ENCODE results near the gene SLC6A6. TPM values are rescaled to one million over a fixed set of nuclear protein-coding genes. Genes with fewer than 3 reads are reported as not detected.
A peak's percentile ranks its signal among the peaks of the same experiment; 100 is the strongest.
"Not testable (repeated sequence)": the region's sequence is repeated elsewhere in the genome, so short reads cannot be mapped to it uniquely, and the experiment has no call there.

Gene SLC6A6
- total RNA-seq, 1 donor from 2014 or later: 24.2 TPM

DNA sequence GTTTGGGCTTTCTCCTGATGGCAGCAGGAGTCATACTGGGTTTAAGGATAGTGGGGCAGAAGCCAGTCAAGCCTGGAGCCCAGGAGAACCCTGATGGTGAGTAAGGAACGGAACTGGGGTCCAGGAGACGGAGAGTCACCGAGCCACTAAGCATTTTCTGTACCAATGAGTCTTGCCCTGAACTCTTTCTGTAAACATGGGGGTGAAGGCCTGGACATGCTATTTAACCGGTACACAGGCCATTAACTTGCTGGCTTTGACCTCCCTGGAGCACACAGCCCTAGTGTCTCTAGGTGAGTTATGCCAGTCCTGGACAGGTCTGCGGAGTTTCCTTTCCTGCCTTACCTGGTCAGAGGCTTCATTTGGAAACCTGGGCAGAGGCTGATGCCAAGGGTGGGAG is 3.9 kb downstream of the SLC6A6 start:
- Histone ChIP-seq H3K79me2 (ENCODE audit: insufficient read depth, low read length) (peaks cover 67% of the 10 kb centered on the region), H3K4me1 (ENCODE audit: insufficient read depth, low read length) (peaks cover 36% of the 10 kb centered on the region), H3K4me3 (ENCODE audit: insufficient read depth, low read depth, low read length) (no peak overlapping the region), H3K27ac (ENCODE audit: low read depth, low read length) (no peak overlapping the region), H3K9ac (ENCODE audit: low read length) (no peak overlapping the region), H2AFZ (ENCODE audit: low read depth, low read length) (no peak overlapping the region), H3K27me3 (ENCODE audit: insufficient read depth, low read length) (no peaks in the 10 kb centered on the region), H4K20me1 (ENCODE audit: insufficient read depth, low read length) (peaks cover 49% of the 10 kb centered on the region), H3K4me2 (ENCODE audit: low read length) (no peak overlapping the region), H3K9me3 (ENCODE audit: insufficient read depth, low read depth, low read length) (no peaks in the 10 kb centered on the region), H3K36me3 (ENCODE audit: insufficient read depth, low read length) (peaks cover 2% of the 10 kb centered on the region)
- no peak for DNase-seq (ENCODE audit: low read depth)
- Mint-ChIP-seq H3K27me3 (ENCODE audit: low read depth, unreplicated experiment) (no peaks in the 10 kb centered on the region), H3K4me1 (ENCODE audit: low read depth, unreplicated experiment) (peaks cover 14% of the 10 kb centered on the region), H3K27ac (ENCODE audit: unreplicated experiment) (peak overlapping the region; percentile 77), H3K36me3 (ENCODE audit: low read depth, unreplicated experiment) (no peaks in the 10 kb centered on the region), H3K4me3 (ENCODE audit: unreplicated experiment) (no peak overlapping the region), H3K9me3 (ENCODE audit: unreplicated experiment) (no peaks in the 10 kb centered on the region)
- TF ChIP-seq EZH2 (IDR thresholded peaks at IDR 0.05; ENCODE audit: insufficient read depth, low read length): no peak
- no peak for TF ChIP-seq CTCF (IDR thresholded peaks at IDR 0.05; ENCODE audit: insufficient read depth, low read depth, low read length)
- no peak for FAIRE-seq

GRCh38 chr3:14406766-14407165 is 4.4 kb downstream of the SLC6A6 start:
- no peak for FAIRE-seq
- Mint-ChIP-seq H3K4me1 (ENCODE audit: low read depth, unreplicated experiment) (peaks cover 14% of the 10 kb centered on the region), H3K36me3 (ENCODE audit: low read depth, unreplicated experiment) (no peaks in the 10 kb centered on the region), H3K9me3 (ENCODE audit: unreplicated experiment) (no peaks in the 10 kb centered on the region), H3K27me3 (ENCODE audit: low read depth, unreplicated experiment) (no peaks in the 10 kb centered on the region), H3K27ac (ENCODE audit: unreplicated experiment) (peak overlapping the region; percentile 77), H3K4me3 (ENCODE audit: unreplicated experiment) (no peak overlapping the region)
- Histone ChIP-seq H4K20me1 (ENCODE audit: insufficient read depth, low read length) (peaks cover 52% of the 10 kb centered on the region), H3K79me2 (ENCODE audit: insufficient read depth, low read length) (peaks cover 71% of the 10 kb centered on the region), H3K27me3 (ENCODE audit: insufficient read depth, low read length) (no peaks in the 10 kb centered on the region), H3K4me1 (ENCODE audit: insufficient read depth, low read length) (peaks cover 36% of the 10 kb centered on the region), H3K4me3 (ENCODE audit: insufficient read depth, low read depth, low read length) (no peak overlapping the region), H2AFZ (ENCODE audit: low read depth, low read length) (no peak overlapping the region), H3K36me3 (ENCODE audit: insufficient read depth, low read length) (peaks cover 2% of the 10 kb centered on the region), H3K9me3 (ENCODE audit: insufficient read depth, low read depth, low read length) (no peaks in the 10 kb centered on the region), H3K9ac (ENCODE audit: low read length) (no peak overlapping the region), H3K27ac (ENCODE audit: low read depth, low read length) (no peak overlapping the region), H3K4me2 (ENCODE audit: low read length) (no peak overlapping the region)
- no peak for TF ChIP-seq CTCF (IDR thresholded peaks at IDR 0.05; ENCODE audit: insufficient read depth, low read depth, low read length)
- TF ChIP-seq EZH2 (IDR thresholded peaks at IDR 0.05; ENCODE audit: insufficient read depth, low read length): no peak
- DNase-seq (ENCODE audit: low read depth): no peak

DNA sequence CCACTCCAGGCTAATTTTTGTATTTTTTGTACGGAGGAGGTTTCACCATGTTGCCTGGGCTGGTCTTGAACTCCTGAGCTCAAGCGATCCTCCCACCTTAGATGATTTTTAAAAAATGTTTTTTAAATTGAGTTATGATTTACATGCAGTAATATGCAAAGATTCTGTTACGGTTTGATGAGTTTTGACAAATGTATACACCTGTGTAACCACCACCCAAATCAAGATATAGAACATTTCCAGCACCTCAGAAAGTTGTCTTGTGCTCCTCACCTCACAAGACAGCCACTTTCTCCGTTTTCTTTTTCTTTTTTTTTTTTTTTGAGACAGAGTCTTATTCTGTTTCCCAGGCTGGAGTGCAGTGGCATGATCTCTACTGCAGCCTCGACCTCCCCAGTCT is 4.8 kb downstream of the SLC6A6 start:
- no peaks in the 10 kb centered on the region for H3K36me3 Mint-ChIP-seq (ENCODE audit: low read depth, unreplicated experiment)
- peaks cover 76% of the 10 kb centered on the region for H3K79me2 ChIP-seq (ENCODE audit: insufficient read depth, low read length)
- peaks cover 56% of the 10 kb centered on the region for H4K20me1 ChIP-seq (ENCODE audit: insufficient read depth, low read length)
- TF ChIP-seq EZH2 (IDR thresholded peaks at IDR 0.05; ENCODE audit: insufficient read depth, low read length): no peak
- no peak for TF ChIP-seq CTCF (IDR thresholded peaks at IDR 0.05; ENCODE audit: insufficient read depth, low read depth, low read length)
- no peaks in the 10 kb centered on the region for H3K27me3 ChIP-seq (ENCODE audit: insufficient read depth, low read length)
- H3K4me2 ChIP-seq (ENCODE audit: low read length): no peak overlapping the region
- H3K9me3 Mint-ChIP-seq (ENCODE audit: unreplicated experiment): no peaks in the 10 kb centered on the region
- FAIRE-seq (no peak), DNase-seq (ENCODE audit: low read depth) (no peak)
- no peaks in the 10 kb centered on the region for H3K9me3 ChIP-seq (ENCODE audit: insufficient read depth, low read depth, low read length)
- H3K4me1 Mint-ChIP-seq (ENCODE audit: low read depth, unreplicated experiment): peaks cover 14% of the 10 kb centered on the region
- H3K4me3 ChIP-seq (ENCODE audit: insufficient read depth, low read depth, low read length): no peak overlapping the region
- H2AFZ ChIP-seq (ENCODE audit: low read depth, low read length): no peak overlapping the region
- no peak overlapping the region for H3K4me3 Mint-ChIP-seq (ENCODE audit: unreplicated experiment)
- no peaks in the 10 kb centered on the region for H3K27me3 Mint-ChIP-seq (ENCODE audit: low read depth, unreplicated experiment)
- peaks cover 2% of the 10 kb centered on the region for H3K36me3 ChIP-seq (ENCODE audit: insufficient read depth, low read length)
- H3K4me1 ChIP-seq (ENCODE audit: insufficient read depth, low read length): peaks cover 36% of the 10 kb centered on the region
- no peak overlapping the region for H3K9ac ChIP-seq (ENCODE audit: low read length)
- no peak overlapping the region for H3K27ac ChIP-seq (ENCODE audit: low read depth, low read length)
- no peak overlapping the region for H3K27ac Mint-ChIP-seq (ENCODE audit: unreplicated experiment)

DNA sequence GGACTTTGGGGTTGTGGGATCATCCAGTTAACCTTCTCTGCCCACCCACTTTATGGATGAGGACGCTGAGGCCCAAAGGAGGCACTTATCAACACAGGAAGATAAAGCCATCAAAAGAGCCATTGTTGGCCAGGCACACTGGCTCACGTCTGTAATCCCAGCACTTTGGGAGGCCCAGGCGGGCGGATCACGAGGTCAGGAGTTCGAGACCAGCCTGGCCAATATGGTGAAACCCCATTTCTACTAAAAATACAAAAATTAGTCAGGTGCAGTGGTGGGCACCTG is 7.3 kb downstream of the SLC6A6 start:
- FAIRE-seq; H3K9ac ChIP-seq (ENCODE audit: low read length); H3K9me3 Mint-ChIP-seq (ENCODE audit: unreplicated experiment); H3K27me3 ChIP-seq (ENCODE audit: insufficient read depth, low read length); H2AFZ ChIP-seq (ENCODE audit: low read depth, low read length); H3K27me3 Mint-ChIP-seq (ENCODE audit: low read depth, unreplicated experiment); H3K4me2 ChIP-seq (ENCODE audit: low read length); H3K36me3 Mint-ChIP-seq (ENCODE audit: low read depth, unreplicated experiment); H3K36me3 ChIP-seq (ENCODE audit: insufficient read depth, low read length); H3K27ac ChIP-seq (ENCODE audit: low read depth, low read length); H3K4me3 Mint-ChIP-seq (ENCODE audit: unreplicated experiment); DNase-seq (ENCODE audit: low read depth); H3K4me3 ChIP-seq (ENCODE audit: insufficient read depth, low read depth, low read length); H3K9me3 ChIP-seq (ENCODE audit: insufficient read depth, low read depth, low read length); H3K27ac Mint-ChIP-seq (ENCODE audit: unreplicated experiment): not testable (repeated sequence)
- H4K20me1 ChIP-seq (ENCODE audit: insufficient read depth, low read length): peaks cover 49% of the 10 kb centered on the region
- H3K4me1 Mint-ChIP-seq (ENCODE audit: low read depth, unreplicated experiment): peaks cover 16% of the 10 kb centered on the region
- H3K79me2 ChIP-seq (ENCODE audit: insufficient read depth, low read length): peaks cover 69% of the 10 kb centered on the region
- peaks cover 37% of the 10 kb centered on the region for H3K4me1 ChIP-seq (ENCODE audit: insufficient read depth, low read length)

Data from astrocyte (in vitro differentiated cells and primary cell).